H1 (cell line): ENCODE results near the gene PRKCH. TPM values are rescaled to one million over a fixed set of nuclear protein-coding genes. Genes with fewer than 3 reads are reported as not detected.
A peak's percentile ranks its signal among the peaks of the same experiment; 100 is the strongest.

Experiments used
- BCL11A ChIP-seq, 2 experiments: IDR thresholded peaks; one replicate each; pipeline ENCODE4 v1.6.1; 2011; ENCODE audit warnings: low read depth in 2 of 2, low read length in 2 of 2, mild to moderate bottlenecking in 2 of 2
- CBX8 ChIP-seq: fragments of 300-800, 300-1000 bp; sonication (generic); IDR thresholded peaks from 2 replicates; pipeline ENCODE4 v1.7.1; 2016; ENCODE audit warnings: low read depth, low read length, borderline replicate concordance
- CHD1 ChIP-seq: IDR thresholded peaks from 2 replicates; pipeline ENCODE4 v1.6.1; 2012; ENCODE audit warnings: low read depth, low read length, improper control_type of control experiment
- CTCF ChIP-seq, 3 experiments: IDR thresholded peaks; 1 replicate in 2 of 3; 2 replicates in 1 of 3; pipeline versions ENCODE4 v1.5.1 to v1.6.1; 2011; ENCODE audit warnings: low read length in 3 of 3, mild to moderate bottlenecking in 3 of 3, inconsistent platforms in 2 of 3, low read depth in 1 of 3, moderate library complexity in 1 of 3; ENCODE audit not compliant: insufficient read depth in 1 of 3; ENCODE audit errors: control extremely low read depth in 1 of 3
- EGR1 ChIP-seq: IDR thresholded peaks from 2 replicates; pipeline ENCODE4 v1.6.1; 2011; ENCODE audit warnings: low read depth, low read length, borderline replicate concordance
- GTF2F1 ChIP-seq: IDR thresholded peaks from 2 replicates; pipeline ENCODE4 v1.6.1; 2012; ENCODE audit warnings: low read depth, low read length, improper control_type of control experiment, borderline replicate concordance
- JUND ChIP-seq: IDR thresholded peaks from 2 replicates; pipeline ENCODE4 v1.6.1; 2011; ENCODE audit warnings: mild to moderate bottlenecking, improper control_type of control experiment, low read length
- KDM4A ChIP-seq: IDR thresholded peaks from one replicate; pipeline ENCODE4 v1.7.1; 2012; ENCODE audit warnings: low read depth, mild to moderate bottlenecking, moderate library complexity, low read length, inconsistent platforms; ENCODE audit not compliant: severe bottlenecking
- POU5F1 ChIP-seq: IDR thresholded peaks from 2 replicates; pipeline ENCODE4 v1.6.1; 2011; ENCODE audit warnings: low read depth, mild to moderate bottlenecking, low read length, moderate library complexity
- RNF2 ChIP-seq: fragments of 200-900, 300-1000 bp; sonication (generic); IDR thresholded peaks from 2 replicates; pipeline ENCODE4 v1.7.1; 2016; ENCODE audit warnings: borderline replicate concordance, low read depth, mild to moderate bottlenecking, antibody characterized with exemption, low read length; ENCODE audit not compliant: poor library complexity, severe bottlenecking; ENCODE audit errors: missing control alignments
- SAP30 ChIP-seq: fragments of 300-600 bp; sonication (generic); IDR thresholded peaks from 2 replicates; pipeline ENCODE4 v1.7.1; 2012; ENCODE audit warnings: low read length, moderate library complexity, mild to moderate bottlenecking, inconsistent platforms; ENCODE audit not compliant: insufficient read depth, insufficient replicate concordance
- SUZ12 ChIP-seq: fragments of 200-600 bp; sonication (generic); IDR thresholded peaks from 2 replicates; pipeline ENCODE4 v1.6.1; 2012; ENCODE audit warnings: mild to moderate bottlenecking, inconsistent platforms, low read length, moderate library complexity, mixed read lengths
- TBP ChIP-seq: IDR thresholded peaks from 2 replicates; pipeline ENCODE4 v1.6.1; 2011; ENCODE audit warnings: low read depth, low read length, improper control_type of control experiment
- YY1 ChIP-seq: IDR thresholded peaks from 2 replicates; pipeline ENCODE4 v1.6.1; 2011; ENCODE audit warnings: low read depth, mild to moderate bottlenecking, low read length
- polyA plus RNA-seq, 7 experiments: library from polyadenylated mRNA; depleted of rRNA in 3 of 7; stranded (reverse) in 5 of 7; unstranded in 2 of 7; fragments of >200 nt in 5 of 7; fragments of 200-250 nt in 2 of 7; gene quantifications; 1 replicate in 5 of 7; 2 replicates in 1 of 7; 4 replicates in 1 of 7; pipeline versions ENCODE4 v1.2.1 to v1.2.3, GENCODE V29; 2011 to 2013; ENCODE audit warnings: missing spikeins in 2 of 7, mixed read lengths in 2 of 7
- total RNA-seq: library from RNA; stranded (reverse); fragmentation: NEBNext Ultra II Directional; extraction: Animal tissue kit (Norgen Biotek cat#: 25700); gene quantifications from 2 replicates; pipeline ENCODE4 v1.2.1, GENCODE V29; 2021
- TF ChIP-seq, protein P1 (sequence below): IDR thresholded peaks from 2 replicates; pipeline ENCODE4 v1.6.1; 2012; ENCODE audit warnings: low read length, inconsistent platforms
- TF ChIP-seq, protein P2 (sequence below): IDR thresholded peaks from 2 replicates; pipeline ENCODE4 v1.6.1; 2012; ENCODE audit warnings: inconsistent platforms

Gene PRKCH
- total and polyA plus RNA-seq, 2 of the 8 experiments (the other 6 are each of a cell fraction or from before 2014, with no cell fraction given), result 6.4 to 7.0 TPM

- TF ChIP-seq, protein P1, sequence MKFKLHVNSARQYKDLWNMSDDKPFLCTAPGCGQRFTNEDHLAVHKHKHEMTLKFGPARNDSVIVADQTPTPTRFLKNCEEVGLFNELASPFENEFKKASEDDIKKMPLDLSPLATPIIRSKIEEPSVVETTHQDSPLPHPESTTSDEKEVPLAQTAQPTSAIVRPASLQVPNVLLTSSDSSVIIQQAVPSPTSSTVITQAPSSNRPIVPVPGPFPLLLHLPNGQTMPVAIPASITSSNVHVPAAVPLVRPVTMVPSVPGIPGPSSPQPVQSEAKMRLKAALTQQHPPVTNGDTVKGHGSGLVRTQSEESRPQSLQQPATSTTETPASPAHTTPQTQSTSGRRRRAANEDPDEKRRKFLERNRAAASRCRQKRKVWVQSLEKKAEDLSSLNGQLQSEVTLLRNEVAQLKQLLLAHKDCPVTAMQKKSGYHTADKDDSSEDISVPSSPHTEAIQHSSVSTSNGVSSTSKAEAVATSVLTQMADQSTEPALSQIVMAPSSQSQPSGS, result no peak
- TF ChIP-seq EGR1, result no peak
- peak; percentile 42 for TF ChIP-seq KDM4A
- no peak for TF ChIP-seq CTCF (IDR thresholded peaks at IDR 0.05; ENCODE audit: control extremely low read depth in 1 of 3, insufficient read depth in 1 of 3, low read depth in 1 of 3, low read length in 3 of 3)
- no peak for TF ChIP-seq JUND
- TF ChIP-seq, protein P2, sequence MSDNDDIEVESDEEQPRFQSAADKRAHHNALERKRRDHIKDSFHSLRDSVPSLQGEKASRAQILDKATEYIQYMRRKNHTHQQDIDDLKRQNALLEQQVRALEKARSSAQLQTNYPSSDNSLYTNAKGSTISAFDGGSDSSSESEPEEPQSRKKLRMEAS, result peak; percentile 7; the same call in 1 of the 2 replicates
- no peak for TF ChIP-seq BCL11A (IDR thresholded peaks at IDR 0.05; ENCODE audit: low read depth in 2 of 2, low read length in 2 of 2)
- TF ChIP-seq CHD1, result no peak
- TF ChIP-seq SAP30, result no peak
- no peak for TF ChIP-seq CBX8
- TF ChIP-seq RNF2, result no peak
- TF ChIP-seq GTF2F1, result no peak
- TF ChIP-seq TBP, result no peak
- TF ChIP-seq POU5F1, result no peak
- no peak for TF ChIP-seq YY1
- peak; percentile 80 for TF ChIP-seq SUZ12
Measured at GRCh38 chr14:61322011-61322798, 826 bp downstream of the PRKCH start (continued).
